ENCODE measurements around the gene PLEKHG3.

PLEKHG3 gene

GRCh38 chr14:64734990-64735389, 30.8 kb downstream of the PLEKHG3 start:
- no peak for TF ChIP-seq CTCF (IDR thresholded peaks at IDR 0.05; ENCODE audit: low read depth, low read length, missing control alignments)
- H3K4me3 ChIP-seq (ENCODE audit: low read depth, low read length) = no peak overlapping the region
- no peaks in the 10 kb centered on the region for H3K27me3 ChIP-seq (replicated peaks)
- DNase-seq = no peak
- H3K27ac ChIP-seq = no peak overlapping the region
- H3K36me3 ChIP-seq (replicated peaks) = peaks cover 32% of the 10 kb centered on the region
- in situ Hi-C loops (cut with HindIII; ENCODE audit: low pct_ligation_motif_present, low sequenced_read_pairs) = no loop called here

- H3K36me3 ChIP-seq (replicated peaks) = peaks cover 33% of the 10 kb centered on the region
- in situ Hi-C loops (cut with HindIII; ENCODE audit: low pct_ligation_motif_present, low sequenced_read_pairs) = no loop called here
- no peak overlapping the region for H3K4me3 ChIP-seq (ENCODE audit: low read depth, low read length)
- H3K27ac ChIP-seq = no peak overlapping the region
- no peaks in the 10 kb centered on the region for H3K27me3 ChIP-seq (replicated peaks)
- no peak for TF ChIP-seq CTCF (IDR thresholded peaks at IDR 0.05; ENCODE audit: low read depth, low read length, missing control alignments)
- no peak for DNase-seq
Observed at GRCh38 chr14:64736271-64737169, 32.3 kb downstream of the PLEKHG3 start.

- DNase-seq = no peak
- H3K27me3 ChIP-seq (replicated peaks) = no peaks in the 10 kb centered on the region
- H3K4me3 ChIP-seq (ENCODE audit: low read depth, low read length) = no peak overlapping the region
- H3K36me3 ChIP-seq (replicated peaks) = peaks cover 34% of the 10 kb centered on the region
- no peak for TF ChIP-seq CTCF (IDR thresholded peaks at IDR 0.05; ENCODE audit: low read depth, low read length, missing control alignments)
- in situ Hi-C loops (cut with HindIII; ENCODE audit: low pct_ligation_motif_present, low sequenced_read_pairs) = no loop called here
- H3K27ac ChIP-seq = no peak overlapping the region
Observed at GRCh38 chr14:64737391-64738280, 33.4 kb downstream of the PLEKHG3 start.

- peaks cover 33% of the 10 kb centered on the region for H3K36me3 ChIP-seq (replicated peaks)
- no peak overlapping the region for H3K27ac ChIP-seq
- DNase-seq = no peak
- no peaks in the 10 kb centered on the region for H3K27me3 ChIP-seq (replicated peaks)
- no peak for TF ChIP-seq CTCF (IDR thresholded peaks at IDR 0.05; ENCODE audit: low read depth, low read length, missing control alignments)
- no peak overlapping the region for H3K4me3 ChIP-seq (ENCODE audit: low read depth, low read length)
- in situ Hi-C loops (cut with HindIII; ENCODE audit: low pct_ligation_motif_present, low sequenced_read_pairs) = no loop called here
Observed at GRCh38 chr14:64738281-64738804, 34.1 kb downstream of the PLEKHG3 start.

- TF ChIP-seq CTCF (IDR thresholded peaks at IDR 0.05; ENCODE audit: low read depth, low read length, missing control alignments) = no peak
- no peak for DNase-seq
- in situ Hi-C loops (cut with HindIII; ENCODE audit: low pct_ligation_motif_present, low sequenced_read_pairs) = no loop called here
- no peak overlapping the region for H3K27ac ChIP-seq
- H3K36me3 ChIP-seq (replicated peaks) = peaks cover 39% of the 10 kb centered on the region
- no peaks in the 10 kb centered on the region for H3K27me3 ChIP-seq (replicated peaks)
- H3K4me3 ChIP-seq (ENCODE audit: low read depth, low read length) = no peak overlapping the region
Observed at GRCh38 chr14:64741200-64741599, 37.0 kb downstream of the PLEKHG3 start.

Measured in brain microvascular endothelial cell (primary cell).